A549 (cell line): Measurements from ENCODE around the gene CDC20. TPM values are rescaled to one million over a fixed set of nuclear protein-coding genes. Genes with fewer than 3 reads are reported as not detected.

ENCODE experiments used
- ATAC-seq, 2 experiments: fragments of 200-7000 bp in 1 of 2; fragments of >200 bp in 1 of 2; cut with Nextera tagmentation in 1 of 2; cut with Tn5 transposase in 1 of 2; 3 replicates each; pipeline versions ENCODE4 v1.8.0 to v1.9.1; 2018 to 2020; ENCODE audit warnings: mild to moderate bottlenecking in 1 of 2, moderate library complexity in 1 of 2
- CTCF ChIA-PET: fragments of 300-600 bp; sonication (Branson Sonifier 250); formaldehyde crosslinking; extraction: SDS; loops from one replicate; lab custom pipeline; 2021; ENCODE audit warnings: antibody characterized with exemption, inconsistent platforms; lab: Yijun Ruan, JAX
- POLR2A ChIA-PET: fragments of 350-600 bp; formaldehyde crosslinking; extraction: SDS; loops from one replicate; lab custom pipeline; 2021; ENCODE audit warnings: antibody characterized with exemption, inconsistent platforms; lab: Yijun Ruan, JAX
- DNase-seq, 2 experiments: peaks; one replicate each; pipeline versions ENCODE4 v3.0.0 to v3.0.0-alpha.2; 2011 to 2016; ENCODE audit warnings: low read depth in 1 of 2, low spot score in 1 of 2
- FAIRE-seq: peaks from 2 replicates; lab custom pipeline; 2011; peaks lifted over from hg19 to GRCh38; lab: Jason Lieb, UNC
- H3K27ac ChIP-seq, 2 experiments: fragments of >200 bp; sonication (Bioruptor Twin); formaldehyde crosslinking; 3 replicates each; pipeline ENCODE4 v1.5.1; 2016 to 2017
- H3K4me1 ChIP-seq: fragments of >200 bp; sonication (Bioruptor Twin); formaldehyde crosslinking; 3 replicates; pipeline ENCODE4 v1.6.1; 2016
- H3K4me2 ChIP-seq: fragments of >200 bp; sonication (Bioruptor Twin); formaldehyde crosslinking; 3 replicates; pipeline ENCODE4 v1.6.1; 2016
- H3K4me3 ChIP-seq: fragments of >200 bp; sonication (Bioruptor Twin); formaldehyde crosslinking; 3 replicates; pipeline ENCODE4 v1.5.1; 2016
- H3K9me3 ChIP-seq: fragments of >200 bp; sonication (Bioruptor Twin); formaldehyde crosslinking; 3 replicates; pipeline ENCODE4 v1.6.1; 2016
- CBX2 ChIP-seq: fragments of 200-600 bp; sonication (generic); IDR thresholded peaks from 2 replicates; pipeline ENCODE4 v1.6.1; 2016; ENCODE audit warnings: low read depth, mild to moderate bottlenecking, borderline replicate concordance
- CBX8 ChIP-seq: fragments of 200-600 bp; sonication (generic); IDR thresholded peaks from 2 replicates; pipeline ENCODE4 v1.6.1; 2016
- CHD2 ChIP-seq: fragments of 150-350 bp; IDR thresholded peaks from 2 replicates; pipeline ENCODE4 v1.6.1; 2014; ENCODE audit warnings: low read length; ENCODE audit not compliant: partially characterized antibody
- CHD4 ChIP-seq: fragments of 200-600 bp; sonication (generic); IDR thresholded peaks from 2 replicates; pipeline ENCODE4 v1.6.1; 2016; ENCODE audit warnings: antibody characterized with exemption, mild to moderate bottlenecking, borderline replicate concordance
- CTCF ChIP-seq: fragments of >200 bp; sonication (Bioruptor Twin); formaldehyde crosslinking; IDR thresholded peaks from 3 replicates; pipeline ENCODE4 v1.5.1; 2016
- ELK1 ChIP-seq: fragments of 150-350 bp; IDR thresholded peaks from 2 replicates; pipeline ENCODE4 v1.6.1; 2014; ENCODE audit warnings: low read depth, mild to moderate bottlenecking, low read length
- EP300 ChIP-seq, 2 experiments: fragments of >200 bp; sonication (Bioruptor Twin); formaldehyde crosslinking; IDR thresholded peaks; 2 replicates in 1 of 2; 3 replicates in 1 of 2; pipeline ENCODE4 v1.6.1; 2016 to 2017
- ESRRA ChIP-seq: fragments of 150-350 bp; IDR thresholded peaks from 2 replicates; pipeline ENCODE4 v1.6.1; 2014; ENCODE audit warnings: mild to moderate bottlenecking, low read length, borderline replicate concordance
- FOSL2 ChIP-seq, 2 experiments: fragments of 450-650 bp in 1 of 2; fragments of >200 bp in 1 of 2; sonication (Bioruptor Twin) in 1 of 2; formaldehyde crosslinking; IDR thresholded peaks; 2 replicates each; pipeline versions ENCODE4 v1.5.0 to v1.6.1; 2016 to 2020; ENCODE audit warnings: mild to moderate bottlenecking in 1 of 2, moderate library complexity in 1 of 2
- HEYL ChIP-seq: fragments of 250-450 bp; sonication (Bioruptor Pico); IDR thresholded peaks from 2 replicates; pipeline ENCODE4 v1.8.0; 2021; ENCODE audit warnings: mild to moderate bottlenecking, moderate library complexity
- HOXB5 ChIP-seq: fragments of 250-450 bp; sonication (Bioruptor Pico); IDR thresholded peaks from 2 replicates; pipeline ENCODE4 v1.5.0; 2020; ENCODE audit warnings: mild to moderate bottlenecking, moderate library complexity
- MAX ChIP-seq: IDR thresholded peaks from 2 replicates; pipeline ENCODE4 v1.6.1; 2012
- MYC ChIP-seq: IDR thresholded peaks from 2 replicates; pipeline ENCODE4 v1.6.1; 2012; ENCODE audit warnings: mild to moderate bottlenecking, inconsistent platforms, low read length, improper control_type of control experiment, borderline replicate concordance
- NR3C1 ChIP-seq: fragments of >200 bp; sonication (Bioruptor Twin); formaldehyde crosslinking; IDR thresholded peaks from 3 replicates; pipeline ENCODE4 v1.6.1; 2017
- PBX3 ChIP-seq: IDR thresholded peaks from 2 replicates; pipeline ENCODE4 v1.6.1; 2012
- PHF8 ChIP-seq: fragments of 200-600 bp; sonication (generic); IDR thresholded peaks from 2 replicates; pipeline ENCODE4 v1.6.1; 2016; ENCODE audit warnings: low read depth, mild to moderate bottlenecking, antibody characterized with exemption, moderate library complexity, borderline replicate concordance
- RNF2 ChIP-seq: fragments of 200-600 bp; sonication (generic); IDR thresholded peaks from 2 replicates; pipeline ENCODE4 v1.6.1; 2016; ENCODE audit warnings: low read depth, mild to moderate bottlenecking, antibody characterized with exemption, moderate library complexity, borderline replicate concordance
- SREBF2 ChIP-seq: fragments of 450-650 bp; IDR thresholded peaks from 2 replicates; pipeline ENCODE4 v1.6.1; 2014; ENCODE audit warnings: mild to moderate bottlenecking, moderate library complexity
- TP53 ChIP-seq: fragments of 250-450 bp; sonication (Bioruptor Pico); IDR thresholded peaks from 2 replicates; pipeline ENCODE4 v1.5.0; 2021; ENCODE audit warnings: mild to moderate bottlenecking, moderate library complexity
- WGBS: methylation state at CpG from one replicate; pipeline ENCODE4 v1.1.6; 2017; ENCODE audit errors: missing lambda C conversion rate; 5-methylcytosine and 5-hydroxymethylcytosine counted together
- polyA plus RNA-seq, 4 experiments: library from polyadenylated mRNA; depleted of rRNA in 3 of 4; stranded (reverse); fragments of >200 nt; fragmentation: RNase III in 1 of 4; extraction: RNeasy Plus Mini Kit Qiagen cat#74134 plus additional on column Dnase treatment in 1 of 4; gene quantifications; 2 replicates in 3 of 4; 3 replicates in 1 of 4; pipeline ENCODE4 v1.2.3, GENCODE V29; 2011 to 2017
- TF ChIP-seq, protein P1 (sequence below): fragments of >200 bp; sonication (Bioruptor Twin); formaldehyde crosslinking; IDR thresholded peaks from 3 replicates; pipeline ENCODE4 v1.6.1; 2016
- TF ChIP-seq, protein P2 (sequence below): fragments of 250-450 bp; sonication (Bioruptor Pico); IDR thresholded peaks from 2 replicates; pipeline ENCODE4 v1.5.0; 2021; ENCODE audit warnings: mild to moderate bottlenecking, moderate library complexity, borderline replicate concordance

CDC20 gene
- polyA plus RNA-seq, 2 of the 4 experiments (the other 2 are of a cell fraction), result 73.8 to 116 TPM

DNA sequence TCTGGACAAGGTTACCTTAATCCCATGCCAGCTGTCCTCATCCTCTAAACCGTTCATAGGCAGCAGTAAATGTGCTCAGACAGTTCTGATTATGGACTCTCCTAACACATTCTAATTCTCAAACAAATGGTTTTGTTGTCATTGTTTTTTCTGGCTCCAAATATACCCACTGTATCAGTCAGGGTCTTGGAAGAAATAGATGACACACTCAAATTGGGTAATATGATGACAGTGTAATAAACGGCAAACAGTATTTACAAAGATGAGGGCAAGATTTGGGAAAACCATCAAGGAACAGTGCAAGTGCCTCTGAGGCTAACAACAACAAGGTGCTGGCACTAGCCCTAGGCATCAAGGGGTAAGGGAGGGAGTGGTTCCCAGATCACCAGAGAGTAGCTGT is 4.3 kb upstream of the CDC20 start:
- Histone ChIP-seq H3K4me1 (peaks cover 12% of the 10 kb centered on the region; the same call in 2 of the 3 replicates), H3K4me2 (no peak overlapping the region), H3K9me3 (no peaks in the 10 kb centered on the region), H3K4me3 (no peak overlapping the region), H3K27ac (no peak overlapping the region)
- WGBS, result 89% methylated on average over 2 of the region's 2 CpGs
- no peak for FAIRE-seq
- no peak for ATAC-seq
- TF ChIP-seq TP53 (CRISPR knock-in tag), result no peak
- TF ChIP-seq MAX, result no peak
- TF ChIP-seq ELK1, result no peak
- TF ChIP-seq CTCF, result no peak
- CTCF ChIA-PET, result interaction anchor here (1.7 kb wide), 1 partner anchor 14 kb away, joined by 4 read pairs; the partner anchor contains the start of gene ELOVL1
- POLR2A ChIA-PET, result no interaction called here
- DNase-seq, result no peak

DNA sequence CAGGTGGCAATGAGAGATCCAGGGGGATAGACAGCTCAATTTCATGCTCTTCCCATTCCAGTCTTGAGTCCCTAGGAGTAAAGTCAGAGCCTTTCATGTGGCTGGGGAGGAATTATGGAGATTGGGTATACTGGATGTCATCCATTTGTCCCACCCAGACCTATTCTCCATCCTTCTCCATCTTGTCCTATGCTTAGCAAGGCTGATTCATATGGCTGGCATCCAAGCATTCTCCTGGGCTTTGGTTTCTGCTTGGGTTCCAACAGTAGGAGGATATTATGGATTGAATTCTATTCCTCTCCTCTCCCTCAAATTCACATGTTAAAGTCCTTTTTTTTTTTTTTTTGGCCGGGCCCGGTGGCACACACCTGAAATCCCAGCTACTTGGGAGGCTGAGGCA is 3.8 kb upstream of the CDC20 start:
- H3K4me2 ChIP-seq, result no peak overlapping the region
- POLR2A ChIA-PET, result no interaction called here
- FAIRE-seq (no peak), ATAC-seq (no peak), DNase-seq (no peak)
- H3K9me3 ChIP-seq, result no peaks in the 10 kb centered on the region
- no peak for TF ChIP-seq EP300 (IDR thresholded peaks at IDR 0.05)
- no peak for TF ChIP-seq RNF2
- TF ChIP-seq, protein P1, sequence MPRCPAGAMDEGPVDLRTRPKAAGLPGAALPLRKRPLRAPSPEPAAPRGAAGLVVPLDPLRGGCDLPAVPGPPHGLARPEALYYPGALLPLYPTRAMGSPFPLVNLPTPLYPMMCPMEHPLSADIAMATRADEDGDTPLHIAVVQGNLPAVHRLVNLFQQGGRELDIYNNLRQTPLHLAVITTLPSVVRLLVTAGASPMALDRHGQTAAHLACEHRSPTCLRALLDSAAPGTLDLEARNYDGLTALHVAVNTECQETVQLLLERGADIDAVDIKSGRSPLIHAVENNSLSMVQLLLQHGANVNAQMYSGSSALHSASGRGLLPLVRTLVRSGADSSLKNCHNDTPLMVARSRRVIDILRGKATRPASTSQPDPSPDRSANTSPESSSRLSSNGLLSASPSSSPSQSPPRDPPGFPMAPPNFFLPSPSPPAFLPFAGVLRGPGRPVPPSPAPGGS, result no peak
- TF ChIP-seq CBX2, result no peak
- no peak for TF ChIP-seq CHD4
- no peak for TF ChIP-seq ESRRA
- no peak for TF ChIP-seq NR3C1
- TF ChIP-seq SREBF2, result no peak
- no peak for TF ChIP-seq MYC
- TF ChIP-seq, protein P2, sequence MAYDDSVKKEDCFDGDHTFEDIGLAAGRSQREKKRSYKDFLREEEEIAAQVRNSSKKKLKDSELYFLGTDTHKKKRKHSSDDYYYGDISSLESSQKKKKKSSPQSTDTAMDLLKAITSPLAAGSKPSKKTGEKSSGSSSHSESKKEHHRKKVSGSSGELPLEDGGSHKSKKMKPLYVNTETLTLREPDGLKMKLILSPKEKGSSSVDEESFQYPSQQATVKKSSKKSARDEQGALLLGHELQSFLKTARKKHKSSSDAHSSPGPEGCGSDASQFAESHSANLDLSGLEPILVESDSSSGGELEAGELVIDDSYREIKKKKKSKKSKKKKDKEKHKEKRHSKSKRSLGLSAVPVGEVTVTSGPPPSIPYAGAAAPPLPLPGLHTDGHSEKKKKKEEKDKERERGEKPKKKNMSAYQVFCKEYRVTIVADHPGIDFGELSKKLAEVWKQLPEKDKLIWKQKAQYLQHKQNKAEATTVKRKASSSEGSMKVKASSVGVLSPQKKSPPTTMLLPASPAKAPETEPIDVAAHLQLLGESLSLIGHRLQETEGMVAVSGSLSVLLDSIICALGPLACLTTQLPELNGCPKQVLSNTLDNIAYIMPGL (CRISPR knock-in tag), result no peak
- no peak for TF ChIP-seq CBX8
- TF ChIP-seq PHF8, result no peak
- no peak for TF ChIP-seq HEYL
- TF ChIP-seq PBX3, result no peak
- no peak for TF ChIP-seq CHD2
- TF ChIP-seq HOXB5, result no peak
- TF ChIP-seq FOSL2 (IDR thresholded peaks at IDR 0.05), result no peak
- TF ChIP-seq FOSL2 (CRISPR knock-in tag; IDR thresholded peaks at IDR 0.05), result no peak
- CTCF ChIA-PET, result interaction anchor here (1.7 kb wide), 1 partner anchor 13 kb away, joined by 4 read pairs; the partner anchor contains the start of gene ELOVL1
- no peak overlapping the region for H3K27ac ChIP-seq
- H3K4me3 ChIP-seq, result no peak overlapping the region
- peaks cover 10% of the 10 kb centered on the region; the same call in 2 of the 3 replicates for H3K4me1 ChIP-seq
- 95% methylated on average over 2 of the region's 2 CpGs for WGBS
